BLaER1 treated with 17β-estradiol and CSF1 and Interleukin-3, amounts not matched to agents 10 nM and 100 nM (cell line): ENCODE results near the gene MRPS23.

ENCODE experiments used
- H3K27ac ChIP-seq, 11 experiments: shearing (Covaris generic); formaldehyde crosslinking; 2 replicates each; pipeline ENCODE4 v1.8.1; 2022
- H3K27me3 ChIP-seq, 11 experiments: shearing (Covaris generic); formaldehyde crosslinking; 2 replicates each; pipeline ENCODE4 v1.8.1; 2022
- H3K36me3 ChIP-seq, 11 experiments: shearing (Covaris generic); formaldehyde crosslinking; 2 replicates each; pipeline ENCODE4 v1.8.1; 2022
- H3K4me1 ChIP-seq, 10 experiments: shearing (Covaris generic); formaldehyde crosslinking; 2 replicates each; pipeline ENCODE4 v1.8.1; 2022
- H3K4me2 ChIP-seq, 11 experiments: shearing (Covaris generic); formaldehyde crosslinking; 2 replicates each; pipeline ENCODE4 v1.8.1; 2022
- H3K4me3 ChIP-seq, 10 experiments: shearing (Covaris generic); formaldehyde crosslinking; 2 replicates each; pipeline ENCODE4 v1.8.1; 2022
- H3K9ac ChIP-seq, 11 experiments: shearing (Covaris generic); formaldehyde crosslinking; 2 replicates each; pipeline ENCODE4 v1.8.1; 2022
- H3K9me3 ChIP-seq, 11 experiments: shearing (Covaris generic); formaldehyde crosslinking; replicated peaks in 1 of 11; 2 replicates each; pipeline ENCODE4 v1.8.1; 2022
- H4K20me1 ChIP-seq, 11 experiments: shearing (Covaris generic); formaldehyde crosslinking; 2 replicates each; pipeline ENCODE4 v1.8.1; 2022
- Cebpa-rat ChIP-seq, 11 experiments: shearing (Covaris generic); IDR thresholded peaks; 2 replicates each; pipeline ENCODE4 v1.8.1; 2022

The MRPS23 gene

GRCh38 chr17:57811638-57812280, 38.1 kb downstream of the MRPS23 start:
- peak overlapping the region in 7 of 10 experiments; percentile 36 to 59 (median 46); a peak in 13 of 20 replicates for H3K4me3 ChIP-seq
- H3K9ac ChIP-seq = peak overlapping the region in 8 of 11 experiments; percentile 12 to 78 (median 44); a peak in 13 of 22 replicates

GRCh38 chr17:57810721-57811637, 38.9 kb downstream of the MRPS23 start:
- Histone ChIP-seq H4K20me1 (peaks cover 0 to 18% (median 5%) of the 10 kb centered on the region in 11 experiments; a peak in 11 of 22 replicates), H3K27me3 (peaks cover 0 to 62% (median 5%) of the 10 kb centered on the region in 11 experiments; a peak in 9 of 22 replicates), H3K27ac (peak overlapping the region in 9 of 11 experiments; percentile 19 to 84 (median 70); a peak in 16 of 22 replicates), H3K9ac (peak overlapping the region in 10 of 11 experiments; percentile 32 to 78 (median 60); a peak in 19 of 22 replicates), H3K4me2 (peak overlapping the region; percentile 73 to 99 (median 94)), H3K4me1 (peaks cover 24 to 67% (median 47%) of the 10 kb centered on the region in 10 experiments), H3K4me3 (peak overlapping the region; percentile 31 to 59 (median 46); a peak in 19 of 20 replicates), H3K36me3 (no peaks in the 10 kb centered on the region), H3K9me3 (no peaks in the 10 kb centered on the region)
- no peak for TF ChIP-seq Cebpa-rat (IDR thresholded peaks at IDR 0.05)

More at GRCh38 chr17:57811638-57812280, 38.1 kb downstream of the MRPS23 start:
- H3K9me3 ChIP-seq = no peaks in the 10 kb centered on the region
- peaks cover 24 to 65% (median 49%) of the 10 kb centered on the region in 10 experiments for H3K4me1 ChIP-seq
- peak overlapping the region; percentile 73 to 99 (median 94) for H3K4me2 ChIP-seq
- H3K27me3 ChIP-seq = peaks cover 0 to 68% (median 5%) of the 10 kb centered on the region in 11 experiments; a peak in 9 of 22 replicates
- H3K27ac ChIP-seq = peak overlapping the region in 6 of 11 experiments; percentile 68 to 84 (median 78); a peak in 11 of 22 replicates
- H3K36me3 ChIP-seq = no peaks in the 10 kb centered on the region
- TF ChIP-seq Cebpa-rat (IDR thresholded peaks at IDR 0.05) = no peak
- peaks cover 0 to 18% (median 5%) of the 10 kb centered on the region in 11 experiments; a peak in 11 of 22 replicates for H4K20me1 ChIP-seq

- H3K4me3 ChIP-seq = no peak overlapping the region
- H3K27ac ChIP-seq = peak overlapping the region in 1 of 11 experiments; percentile 82; a peak in 1 of 22 replicates
- peaks cover 0 to 63% (median 5%) of the 10 kb centered on the region in 11 experiments; a peak in 9 of 22 replicates for H3K27me3 ChIP-seq
- TF ChIP-seq Cebpa-rat (IDR thresholded peaks at IDR 0.05) = no peak
- H3K9me3 ChIP-seq = no peaks in the 10 kb centered on the region
- no peaks in the 10 kb centered on the region for H3K36me3 ChIP-seq
- H3K4me1 ChIP-seq = peaks cover 24 to 67% (median 47%) of the 10 kb centered on the region in 10 experiments
- peaks cover 0 to 18% (median 5%) of the 10 kb centered on the region in 11 experiments; a peak in 11 of 22 replicates for H4K20me1 ChIP-seq
- H3K9ac ChIP-seq = peak overlapping the region in 3 of 11 experiments; percentile 76 to 78 (median 77); a peak in 3 of 22 replicates
- peak overlapping the region in 8 of 11 experiments; percentile 89 to 99 (median 94); a peak in 16 of 22 replicates for H3K4me2 ChIP-seq
These were observed 40.0 kb downstream of the MRPS23 start for GRCh38 chr17:57809879-57810278.

- peaks cover 0 to 18% (median 5%) of the 10 kb centered on the region in 11 experiments; a peak in 11 of 22 replicates for H4K20me1 ChIP-seq
- no peak overlapping the region for H3K9ac ChIP-seq
- H3K36me3 ChIP-seq = no peaks in the 10 kb centered on the region
- peak overlapping the region in 1 of 11 experiments; percentile 96; a peak in 1 of 22 replicates for H3K4me2 ChIP-seq
- no peak overlapping the region for H3K27ac ChIP-seq
- H3K4me3 ChIP-seq = no peak overlapping the region
- peaks cover 0 to 57% (median 5%) of the 10 kb centered on the region in 11 experiments; a peak in 9 of 22 replicates for H3K27me3 ChIP-seq
- H3K9me3 ChIP-seq = no peaks in the 10 kb centered on the region
- no peak for TF ChIP-seq Cebpa-rat (IDR thresholded peaks at IDR 0.05)
- H3K4me1 ChIP-seq = peaks cover 24 to 60% (median 46%) of the 10 kb centered on the region in 10 experiments
These were observed 41.0 kb downstream of the MRPS23 start for GRCh38 chr17:57808882-57809281.

GRCh38 chr17:57806167-57806830, 43.5 kb downstream of the MRPS23 start:
- peaks cover 0 to 10% (median 0%) of the 10 kb centered on the region in 11 experiments; a peak in 6 of 22 replicates for H4K20me1 ChIP-seq
- H3K9me3 ChIP-seq = peaks cover 2 to 12% (median 6%) of the 10 kb centered on the region in 11 experiments
- H3K4me3 ChIP-seq = no peak overlapping the region
- no peak overlapping the region for H3K9ac ChIP-seq
- H3K4me1 ChIP-seq = peaks cover 10 to 46% (median 34%) of the 10 kb centered on the region in 10 experiments
- no peaks in the 10 kb centered on the region; a peak in 2 of 22 replicates for H3K36me3 ChIP-seq
- peak overlapping the region in 8 of 11 experiments; percentile 3 to 43 (median 26); a peak in 7 of 22 replicates for H3K4me2 ChIP-seq
- peaks cover 0 to 38% (median 5%) of the 10 kb centered on the region in 11 experiments; a peak in 9 of 22 replicates for H3K27me3 ChIP-seq
- no peak for TF ChIP-seq Cebpa-rat (IDR thresholded peaks at IDR 0.05)
- no peak overlapping the region for H3K27ac ChIP-seq

- Histone ChIP-seq H4K20me1 (no peaks in the 10 kb centered on the region), H3K9ac (no peak overlapping the region), H3K4me2 (peak overlapping the region in 7 of 11 experiments; percentile 9 to 46 (median 34); a peak in 13 of 22 replicates), H3K4me3 (no peak overlapping the region), H3K36me3 (no peaks in the 10 kb centered on the region; a peak in 2 of 22 replicates), H3K27me3 (peaks cover 0 to 7% (median 0%) of the 10 kb centered on the region in 11 experiments; a peak in 2 of 22 replicates), H3K27ac (no peak overlapping the region), H3K4me1 (peaks cover 0 to 23% (median 15%) of the 10 kb centered on the region in 10 experiments; a peak in 14 of 20 replicates), H3K9me3 (peaks cover 10 to 19% (median 14%) of the 10 kb centered on the region in 11 experiments)
- no peak for TF ChIP-seq Cebpa-rat (IDR thresholded peaks at IDR 0.05)
These were observed 46.8 kb downstream of the MRPS23 start for GRCh38 chr17:57803021-57803420.

- TF ChIP-seq Cebpa-rat (IDR thresholded peaks at IDR 0.05) = no peak
- Histone ChIP-seq H4K20me1 (no peaks in the 10 kb centered on the region), H3K27me3 (0 out of 22 replicates have a peak, but pooled peaks cover 0 to 3% (median 0%) of the 10 kb centered on the region in 11 experiments), H3K9ac (no peak overlapping the region), H3K4me2 (no peak overlapping the region), H3K4me3 (no peak overlapping the region), H3K36me3 (no peaks in the 10 kb centered on the region; a peak in 2 of 22 replicates), H3K4me1 (peaks cover 0 to 14% (median 9%) of the 10 kb centered on the region in 10 experiments; a peak in 13 of 20 replicates), H3K9me3 (peaks cover 10 to 19% (median 14%) of the 10 kb centered on the region in 11 experiments), H3K27ac (no peak overlapping the region)
These were observed 48.7 kb downstream of the MRPS23 start for GRCh38 chr17:57801044-57801711.
